Stomach (tissue), 9 donors: ENCODE measurements around the gene CERS5. TPM values are rescaled to one million over a fixed set of nuclear protein-coding genes. Genes with fewer than 3 reads are reported as not detected.

Experiments
- DNase-seq, 2 donors: peaks; one replicate each; pipeline versions ENCODE4 v3.0.0 to v3.0.0-alpha.2; 2013 to 2019
- H3K27ac ChIP-seq, 5 donors: fragments of 200-600 bp in 4 of 5; sonication (generic) in 4 of 5; one replicate each; pipeline ENCODE4 v1.5.1; 2013 to 2019; ENCODE audit warnings: mild to moderate bottlenecking in 1 of 5, moderate library complexity in 1 of 5
- H3K27me3 ChIP-seq, 3 donors: fragments of 200-600 bp; sonication (generic); one replicate each; pipeline ENCODE4 v1.5.1; 2017 to 2019; ENCODE audit warnings: mixed run types in 1 of 3
- H3K36me3 ChIP-seq, 4 donors: fragments of 200-600 bp; sonication (generic); 1 replicate in 3 of 4; 2 replicates in 1 of 4; pipeline ENCODE4 v1.5.1; 2016 to 2019
- H3K4me1 ChIP-seq, 4 donors: fragments of 200-600 bp; sonication (generic); one replicate each; pipeline ENCODE4 v1.5.1; 2016 to 2019
- H3K4me3 ChIP-seq, 4 donors: fragments of 200-600 bp; sonication (generic) in 3 of 4; one replicate each; pipeline ENCODE4 v1.5.1; 2016 to 2019; ENCODE audit warnings: mild to moderate bottlenecking in 1 of 4
- H3K9me3 ChIP-seq, 4 donors: fragments of 200-600 bp; sonication (generic); one replicate each; pipeline ENCODE4 v1.5.1; 2016 to 2019
- EP300 ChIP-seq: sonication (generic); formaldehyde crosslinking; IDR thresholded peaks from one replicate; pipeline ENCODE4 v1.6.1; 2017; ENCODE audit warnings: antibody characterized with exemption
- POLR2A ChIP-seq, 4 donors: fragments of 450-650 bp; IDR thresholded peaks; one replicate each; pipeline ENCODE4 v1.6.1; 2016; ENCODE audit warnings: antibody characterized with exemption in 4 of 4, control low read depth in 2 of 4, mild to moderate bottlenecking in 1 of 4, moderate library complexity in 1 of 4
- POLR2AphosphoS5 ChIP-seq, 3 donors: sonication (generic); formaldehyde crosslinking; IDR thresholded peaks; one replicate each; pipeline ENCODE4 v1.6.1; 2016; ENCODE audit warnings: antibody characterized with exemption in 3 of 3
- WGBS, 5 donors: extraction: QIAGEN DNeasy Blood & Tissue Kit in 3 of 5; methylation state at CpG; one replicate each; pipeline versions ENCODE4 v1.1.5 to v1.1.7; 2013 to 2018; 5-methylcytosine and 5-hydroxymethylcytosine counted together
- intact Hi-C: fragments of 100-400 bp; cut with DNase I; formaldehyde crosslinking; loops from one replicate; pipeline ENCODE4 v1.15.1; 2023; ENCODE audit warnings: low total_unique reads
- polyA plus RNA-seq, 3 donors: library from polyadenylated mRNA; stranded (reverse); fragments of 200-250 nt; gene quantifications; one replicate each; pipeline ENCODE4 v1.2.3, GENCODE V29; 2013
- total RNA-seq, 5 donors: library from RNA; depleted of rRNA; stranded (reverse); fragments of >200 nt; gene quantifications; one replicate each; pipeline versions ENCODE4 v1.1.0 to v1.2.3, GENCODE V29; 2014 to 2016
- TF ChIP-seq, protein P1 (sequence below), 7 experiments: fragments of 450-650 bp in 4 of 7; fragments of 200-600 bp in 3 of 7; sonication (generic) in 3 of 7; IDR thresholded peaks; one replicate each; pipeline ENCODE4 v1.5.1; 2016 to 2019; ENCODE audit warnings: antibody characterized with exemption in 7 of 7, control low read depth in 2 of 7, mild to moderate bottlenecking in 1 of 7
- donor health status: healthy with polysubstance abuse.
- donor health status: Bipolar disorder and iron deficiency.
- donor health status: healthy.

The CERS5 gene
- total and polyA plus RNA-seq, 8 donors = 3.2 to 114 (median 24.0) TPM

GRCh38 chr12:50103351-50103750 lies 63.8 kb downstream of the CERS5 start:
- TF ChIP-seq EP300 = no peak
- TF ChIP-seq POLR2A (IDR thresholded peaks at IDR 0.05) = no peak
- TF ChIP-seq, protein P1, sequence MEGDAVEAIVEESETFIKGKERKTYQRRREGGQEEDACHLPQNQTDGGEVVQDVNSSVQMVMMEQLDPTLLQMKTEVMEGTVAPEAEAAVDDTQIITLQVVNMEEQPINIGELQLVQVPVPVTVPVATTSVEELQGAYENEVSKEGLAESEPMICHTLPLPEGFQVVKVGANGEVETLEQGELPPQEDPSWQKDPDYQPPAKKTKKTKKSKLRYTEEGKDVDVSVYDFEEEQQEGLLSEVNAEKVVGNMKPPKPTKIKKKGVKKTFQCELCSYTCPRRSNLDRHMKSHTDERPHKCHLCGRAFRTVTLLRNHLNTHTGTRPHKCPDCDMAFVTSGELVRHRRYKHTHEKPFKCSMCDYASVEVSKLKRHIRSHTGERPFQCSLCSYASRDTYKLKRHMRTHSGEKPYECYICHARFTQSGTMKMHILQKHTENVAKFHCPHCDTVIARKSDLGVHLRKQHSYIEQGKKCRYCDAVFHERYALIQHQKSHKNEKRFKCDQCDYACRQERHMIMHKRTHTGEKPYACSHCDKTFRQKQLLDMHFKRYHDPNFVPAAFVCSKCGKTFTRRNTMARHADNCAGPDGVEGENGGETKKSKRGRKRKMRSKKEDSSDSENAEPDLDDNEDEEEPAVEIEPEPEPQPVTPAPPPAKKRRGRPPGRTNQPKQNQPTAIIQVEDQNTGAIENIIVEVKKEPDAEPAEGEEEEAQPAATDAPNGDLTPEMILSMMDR (IDR thresholded peaks at IDR 0.05) = no peak
- TF ChIP-seq POLR2AphosphoS5 (IDR thresholded peaks at IDR 0.05) = no peak
- 83 to 100% (median 95%) methylated on average over 2 of the region's 2 CpGs for WGBS, 5 donors
- intact Hi-C loops = loop anchor here (10.0 kb wide), 1 partner anchor 71 kb away; no protein-coding TSS in a partner anchor
- Histone ChIP-seq H3K36me3 (peaks cover 19 to 35% (median 30%) of the 10 kb centered on the region in 4 donors), H3K9me3 (no peaks in the 10 kb centered on the region), H3K27ac (peak overlapping the region in 3 of 5 donors; percentile 20 to 50 (median 47)), H3K4me3 (no peak overlapping the region), H3K4me1 (peaks cover 13 to 31% (median 24%) of the 10 kb centered on the region in 4 donors), H3K27me3 (no peaks in the 10 kb centered on the region)
- no peak for DNase-seq

GRCh38 chr12:50102646-50103309 lies 64.4 kb downstream of the CERS5 start:
- WGBS, 5 donors = 60 to 75% (median 61%) methylated on average over 8 of the region's 8 CpGs
- Histone ChIP-seq H3K9me3 (no peaks in the 10 kb centered on the region), H3K4me3 (no peak overlapping the region), H3K27me3 (no peaks in the 10 kb centered on the region), H3K4me1 (peaks cover 13 to 31% (median 24%) of the 10 kb centered on the region in 4 donors), H3K36me3 (peaks cover 24 to 40% (median 35%) of the 10 kb centered on the region in 4 donors), H3K27ac (peak overlapping the region in 2 of 5 donors; percentile 20 to 47)
- DNase-seq = no peak
- intact Hi-C loops = loop anchor here (10.0 kb wide), 1 partner anchor 72 kb away; no protein-coding TSS in a partner anchor
- no peak for TF ChIP-seq POLR2A (IDR thresholded peaks at IDR 0.05)

GRCh38 chr12:50102131-50102531 lies 65.0 kb downstream of the CERS5 start:
- intact Hi-C loops = loop anchor here (10.0 kb wide), 1 partner anchor 73 kb away; no protein-coding TSS in a partner anchor
- no peak overlapping the region for H3K27ac ChIP-seq
- no peak overlapping the region for H3K4me3 ChIP-seq
- no peak for TF ChIP-seq POLR2AphosphoS5 (IDR thresholded peaks at IDR 0.05)
- TF ChIP-seq EP300 = no peak
- TF ChIP-seq, protein P1 (IDR thresholded peaks at IDR 0.05) = no peak
- no peak for TF ChIP-seq POLR2A (IDR thresholded peaks at IDR 0.05)
- peaks cover 13 to 31% (median 24%) of the 10 kb centered on the region in 4 donors for H3K4me1 ChIP-seq
- WGBS, 5 donors = 82 to 92% (median 88%) methylated on average over 2 of the region's 2 CpGs
- H3K9me3 ChIP-seq = no peaks in the 10 kb centered on the region
- DNase-seq = no peak
- H3K36me3 ChIP-seq = peaks cover 26 to 47% (median 42%) of the 10 kb centered on the region in 4 donors
- H3K27me3 ChIP-seq = no peaks in the 10 kb centered on the region

DNA sequence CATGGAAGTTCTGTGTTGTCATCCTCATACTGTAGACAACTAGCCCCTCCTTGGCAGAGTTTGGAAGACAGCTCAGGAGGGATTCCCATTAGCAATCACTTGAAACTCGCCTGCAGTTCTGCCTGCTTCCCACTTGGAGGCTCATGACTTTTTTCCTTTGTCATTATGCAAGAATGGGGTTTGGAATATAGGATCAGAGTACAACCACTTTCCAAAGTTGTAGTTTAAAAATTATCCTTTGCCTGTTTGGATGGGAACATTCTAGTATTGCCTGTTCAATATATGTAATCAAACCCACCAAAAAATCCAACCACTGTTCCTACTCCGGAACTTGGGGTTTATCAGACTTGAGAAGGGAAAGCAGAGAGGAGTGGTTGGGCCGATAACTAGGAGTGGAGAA lies 65.5 kb downstream of the CERS5 start:
- TF ChIP-seq, protein P1 (IDR thresholded peaks at IDR 0.05) = peak in 5 of 7 experiments; percentile 6 to 32 (median 18)
- TF ChIP-seq POLR2A (IDR thresholded peaks at IDR 0.05) (no peak), POLR2AphosphoS5 (IDR thresholded peaks at IDR 0.05) (no peak), EP300 (no peak)
- H3K36me3 ChIP-seq = peaks cover 30 to 51% (median 47%) of the 10 kb centered on the region in 4 donors
- no peaks in the 10 kb centered on the region for H3K27me3 ChIP-seq
- intact Hi-C loops = loop anchor here (10.0 kb wide), 1 partner anchor 73 kb away; no protein-coding TSS in a partner anchor
- peaks cover 13 to 31% (median 24%) of the 10 kb centered on the region in 4 donors for H3K4me1 ChIP-seq
- no peaks in the 10 kb centered on the region for H3K9me3 ChIP-seq
- no peak for DNase-seq
- H3K4me3 ChIP-seq = no peak overlapping the region
- 70 to 77% (median 73%) methylated on average over 3 of the region's 3 CpGs for WGBS, 5 donors
- no peak overlapping the region for H3K27ac ChIP-seq
